Ishikawa (cell line): ENCODE results near the gene C11orf52.

Experiments
- CEBPB ChIP-seq: IDR thresholded peaks from 2 replicates; pipeline ENCODE4 v1.6.1; 2012
- CREB1 ChIP-seq: IDR thresholded peaks from 2 replicates; pipeline ENCODE4 v1.6.1; 2012; ENCODE audit warnings: low read depth
- EGR1 ChIP-seq: IDR thresholded peaks from 2 replicates; pipeline ENCODE4 v1.6.1; 2012
- EP300 ChIP-seq: IDR thresholded peaks from 2 replicates; pipeline ENCODE4 v1.6.1; 2012; ENCODE audit warnings: borderline replicate concordance
- FOXM1 ChIP-seq: IDR thresholded peaks from 2 replicates; pipeline ENCODE4 v1.6.1; 2012; ENCODE audit warnings: low read depth, borderline replicate concordance
- MAX ChIP-seq: IDR thresholded peaks from 2 replicates; pipeline ENCODE4 v1.6.1; 2012
- NFIC ChIP-seq: IDR thresholded peaks from 2 replicates; pipeline ENCODE4 v1.6.1; 2012
- RAD21 ChIP-seq: IDR thresholded peaks from 2 replicates; pipeline ENCODE4 v1.6.1; 2012; ENCODE audit warnings: low read depth
- REST ChIP-seq: IDR thresholded peaks from 2 replicates; pipeline ENCODE4 v1.6.1; 2012; ENCODE audit warnings: low read depth, mild to moderate bottlenecking
- TAF1 ChIP-seq: IDR thresholded peaks from 2 replicates; pipeline ENCODE4 v1.6.1; 2012; ENCODE audit warnings: low read depth, mild to moderate bottlenecking
- TCF12 ChIP-seq: IDR thresholded peaks from 2 replicates; pipeline ENCODE4 v1.6.1; 2012; ENCODE audit warnings: low read depth
- TEAD4 ChIP-seq: IDR thresholded peaks from 2 replicates; pipeline ENCODE4 v1.6.1; 2012
- USF1 ChIP-seq: IDR thresholded peaks from 2 replicates; pipeline ENCODE4 v1.6.1; 2012
- YY1 ChIP-seq: IDR thresholded peaks from 2 replicates; pipeline ENCODE4 v1.6.1; 2012; ENCODE audit warnings: low read depth
- ZBTB7A ChIP-seq: IDR thresholded peaks from 2 replicates; pipeline ENCODE4 v1.6.1; 2012; ENCODE audit warnings: low read depth

The C11orf52 gene

GRCh38 chr11:111937461-111937769 lies 18.7 kb downstream of the C11orf52 start:
- TF ChIP-seq EP300: no peak
- TF ChIP-seq EGR1: no peak
- no peak for TF ChIP-seq TEAD4
- peak; percentile 69 for TF ChIP-seq ZBTB7A
- TF ChIP-seq CREB1: no peak

GRCh38 chr11:111937844-111938243 lies 19.1 kb downstream of the C11orf52 start:
- no peak for TF ChIP-seq CEBPB
- no peak for TF ChIP-seq EP300
- no peak for TF ChIP-seq TCF12
- TF ChIP-seq TAF1: no peak
- no peak for TF ChIP-seq ZBTB7A
- no peak for TF ChIP-seq NFIC
- TF ChIP-seq YY1: no peak
- TF ChIP-seq CREB1: no peak
- TF ChIP-seq MAX: no peak
- TF ChIP-seq REST: no peak
- no peak for TF ChIP-seq TEAD4
- no peak for TF ChIP-seq EGR1
- TF ChIP-seq FOXM1: no peak
- no peak for TF ChIP-seq RAD21
- no peak for TF ChIP-seq USF1

- TF ChIP-seq RAD21 (no peak), YY1 (no peak), CREB1 (no peak), TCF12 (no peak), TEAD4 (no peak), CEBPB (no peak), NFIC (no peak), ZBTB7A (no peak), EGR1 (no peak), REST (no peak), FOXM1 (no peak), TAF1 (no peak), MAX (no peak), EP300 (no peak), USF1 (no peak)
Observed at GRCh38 chr11:111938687-111939160, 20.0 kb downstream of the C11orf52 start.

GRCh38 chr11:111939836-111940604 lies 21.3 kb downstream of the C11orf52 start:
- no peak for TF ChIP-seq USF1
- TF ChIP-seq TAF1: no peak
- no peak for TF ChIP-seq MAX
- no peak for TF ChIP-seq NFIC
- TF ChIP-seq ZBTB7A: no peak
- TF ChIP-seq EP300: no peak

- TF ChIP-seq EGR1 (no peak), TAF1 (no peak), EP300 (no peak), REST (no peak), NFIC (no peak), USF1 (no peak), FOXM1 (no peak), MAX (no peak), CREB1 (no peak)
Observed at GRCh38 chr11:111941963-111942362, 23.2 kb downstream of the C11orf52 start.
